22Rv1 (cell line): Measurements from ENCODE around the gene CCDC159.

Source experiments
- CTCF ChIP-seq: fragments of 450-650 bp; IDR thresholded peaks from 2 replicates; pipeline ENCODE4 v1.5.1; 2017; ENCODE audit warnings: mild to moderate bottlenecking
- ZFX ChIP-seq: fragments of 450-650 bp; IDR thresholded peaks from 2 replicates; pipeline ENCODE4 v1.6.1; 2017; ENCODE audit warnings: antibody characterized with exemption, borderline replicate concordance

DNA sequence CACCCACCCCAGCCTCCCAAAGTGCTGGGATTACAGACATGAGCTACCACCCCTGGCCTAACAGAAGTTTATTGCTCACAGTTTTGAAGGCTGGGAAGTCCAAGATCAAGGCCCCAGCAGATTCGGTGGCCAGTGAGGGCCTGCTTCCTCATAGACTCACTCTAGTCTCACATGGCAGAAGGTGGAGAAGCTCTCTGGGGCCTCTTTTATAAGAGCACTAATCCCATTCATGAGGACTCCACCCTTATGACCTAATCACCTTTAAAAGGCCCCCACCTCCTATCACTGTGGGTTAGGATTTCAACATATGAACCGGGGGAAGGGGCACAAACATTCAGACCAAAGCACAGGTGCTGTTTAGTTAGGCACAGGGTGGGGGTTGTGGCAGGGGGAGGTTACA is 21.2 kb downstream of the CCDC159 start:
- no peak for TF ChIP-seq CTCF
- no peak for TF ChIP-seq ZFX
